ENCODE data around the gene MINDY4. TPM values are rescaled to one million over a fixed set of nuclear protein-coding genes. Genes with fewer than 3 reads are reported as not detected.

Gene MINDY4
- 4.2 and 5.0 TPM in 2 replicates for total RNA-seq

DNA sequence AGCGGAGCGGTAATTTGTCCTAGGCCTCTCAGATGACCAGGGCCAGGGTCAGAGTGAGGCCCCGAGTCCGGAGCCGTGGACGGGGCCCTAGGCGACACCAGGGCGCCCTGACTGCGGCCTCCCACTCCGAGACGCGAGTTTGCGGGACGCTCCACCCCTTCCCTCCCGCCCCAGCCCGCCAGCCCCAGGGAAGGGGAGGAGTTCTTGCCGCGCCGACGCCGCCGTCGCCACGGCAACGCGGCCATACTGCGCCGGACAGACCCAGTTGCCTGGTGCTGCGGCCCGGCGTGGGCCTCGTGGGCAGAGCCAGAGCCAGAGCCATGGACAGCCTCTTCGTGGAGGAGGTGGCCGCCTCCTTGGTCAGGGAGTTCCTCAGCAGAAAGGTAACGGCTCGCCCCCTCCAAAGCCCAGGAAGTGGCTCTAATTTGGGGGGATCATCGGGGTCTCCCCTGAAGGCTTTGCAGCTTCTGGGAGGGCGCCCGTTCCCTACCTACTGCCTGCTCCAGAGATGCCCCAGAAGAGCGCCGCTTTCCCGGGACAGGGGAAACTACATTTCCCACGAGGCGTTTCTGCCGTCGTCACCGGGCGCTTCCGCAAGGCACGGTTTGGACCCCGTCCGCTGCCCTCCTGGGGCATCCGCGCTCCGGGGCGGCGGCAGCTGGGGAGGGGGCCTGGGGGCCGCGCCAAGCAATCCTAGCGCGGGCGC is at the start of gene MINDY4:
Gene MINDY4, plus strand, starts transcription at position 244 of the 706 bp plus-strand sequence. Its CDS starts 77 bp downstream, at position 321.

GRCh38 chr7:30751696-30752273 is 19.4 kb upstream of the MINDY4 start, which contains the start of gene INMT:
Gene INMT (plus strand): TSS chr7:30752135. CDS start chr7:30752151, 16 bp downstream.

DNA sequence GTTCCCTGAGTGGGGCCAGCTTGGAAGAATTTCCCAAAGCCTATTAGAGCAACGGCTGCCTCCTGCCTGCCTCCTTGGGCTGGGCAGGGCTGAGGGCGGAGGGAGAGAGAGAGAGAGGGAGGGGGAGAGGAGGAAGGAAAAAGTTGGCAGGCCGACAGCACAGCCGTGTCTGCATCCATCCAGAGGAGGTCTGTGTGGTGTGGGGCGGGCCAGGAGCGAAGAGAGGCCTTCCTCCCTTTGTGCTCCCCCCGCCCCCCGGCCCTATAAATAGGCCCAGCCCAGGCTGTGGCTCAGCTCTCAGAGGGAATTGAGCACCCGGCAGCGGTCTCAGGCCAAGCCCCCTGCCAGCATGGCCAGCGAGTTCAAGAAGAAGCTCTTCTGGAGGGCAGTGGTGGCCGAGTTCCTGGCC is 140.3 kb downstream of the MINDY4 start, which contains the start of gene AQP1:
Gene AQP1, plus strand, starts transcription at position 293 of the 409 bp plus-strand sequence. Its CDS starts 57 bp downstream, at position 350.

Other genes starting within 250 kb of the MINDY4 start
- 191 and 216 TPM in 2 replicates for gene GARS1, start 176.5 kb upstream of the MINDY4 start, total RNA-seq
- not detected in 2 replicates for gene CRHR2, start 89.0 kb upstream of the MINDY4 start, total RNA-seq
- under 0.01 TPM in 1 of 2 replicates, not detected in the other for gene INMT, start 19.3 kb upstream of the MINDY4 start, total RNA-seq
- gene AQP1, start 140.4 kb downstream of the MINDY4 start, total RNA-seq: 1.6 and 4.9 TPM in 2 replicates
- gene GHRHR, start 192.5 kb downstream of the MINDY4 start, total RNA-seq: not detected in 2 replicates

All from vein endothelial cell (primary cell).